ENCODE measurements around the gene DHCR24. TPM values are rescaled to one million over a fixed set of nuclear protein-coding genes. Genes with fewer than 3 reads are reported as not detected.

DHCR24 gene
- total and polyA plus RNA-seq, 2 of the 13 experiments (the other 11 are each of a cell fraction or from before 2014, with no cell fraction given), result 374 to 448 TPM

DNA sequence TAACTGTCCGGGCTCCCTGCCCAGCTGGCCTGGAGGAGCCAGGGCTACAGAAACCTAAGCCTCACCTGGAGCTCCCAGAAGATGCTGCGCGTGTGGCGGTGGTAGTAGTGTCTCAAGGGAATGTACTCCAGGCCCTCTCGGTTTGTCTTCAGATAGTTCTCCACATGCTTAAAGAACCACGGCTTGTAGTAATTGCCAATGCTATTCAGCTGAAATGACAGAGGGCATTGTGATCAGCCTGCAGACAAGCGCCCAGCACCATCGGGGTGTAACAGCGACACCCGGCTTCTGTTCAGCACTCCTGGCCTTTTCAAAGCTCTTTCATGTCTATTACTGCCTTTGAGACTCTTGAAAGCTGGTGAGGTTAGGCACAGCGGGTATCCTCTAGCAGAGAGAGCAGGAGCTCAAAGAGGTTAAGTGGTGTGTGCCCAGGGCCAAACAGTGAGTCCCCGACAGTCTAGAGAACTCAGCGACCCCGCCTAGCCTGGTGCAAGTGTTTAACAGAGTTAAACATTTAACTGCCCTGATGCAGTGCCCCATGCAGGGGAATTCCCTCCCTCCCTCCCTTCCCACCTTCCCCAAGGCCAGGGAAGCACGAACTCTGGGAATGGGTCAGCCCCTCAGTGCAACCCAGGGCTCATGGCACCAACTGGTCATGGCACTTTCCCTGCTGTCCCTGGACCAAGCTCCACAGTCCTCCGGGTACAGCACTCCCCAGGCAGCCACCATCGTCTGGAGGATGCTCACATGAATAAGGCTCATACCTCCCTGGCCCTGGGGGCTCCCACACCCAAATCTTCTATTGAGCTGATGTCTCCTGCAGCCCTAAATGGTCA lies 21.5 kb downstream of the DHCR24 start (continued):
- TF ChIP-seq ZBTB34 (CRISPR knock-in tag; IDR thresholded peaks at IDR 0.05) (peak; percentile 85; the same call in 1 of the 2 replicates), RAD21 (CRISPR knock-in tag; IDR thresholded peaks at IDR 0.05) (0 out of 2 replicates have a peak, but pooled peaks have one; percentile 14), ZBTB49 (CRISPR knock-in tag; IDR thresholded peaks at IDR 0.05; ENCODE audit: borderline replicate concordance) (no peak), ZNF781 (CRISPR knock-in tag; IDR thresholded peaks at IDR 0.05; ENCODE audit: borderline replicate concordance, not compliant biosample characterization) (no peak), GATAD1 (CRISPR knock-in tag; IDR thresholded peaks at IDR 0.05) (0 out of 2 replicates have a peak, but pooled peaks have one; percentile 30), ZNF446 (CRISPR knock-in tag; IDR thresholded peaks at IDR 0.05) (no peak), TCF7 (IDR thresholded peaks at IDR 0.05; ENCODE audit: low read depth) (0 out of 2 replicates have a peak, but pooled peaks have one; percentile 30), HNF4G (IDR thresholded peaks at IDR 0.05; ENCODE audit: borderline replicate concordance, low read depth, low read length) (peak; percentile 52; the same call in 1 of the 2 replicates), HNF4G (CRISPR knock-in tag; IDR thresholded peaks at IDR 0.05; ENCODE audit: borderline replicate concordance, low read depth) (peak; percentile 17; the same call in 1 of the 2 replicates), ZNF652 (CRISPR knock-in tag; IDR thresholded peaks at IDR 0.05; ENCODE audit: borderline replicate concordance, low read depth) (peak; percentile 69; the same call in 1 of the 2 replicates), RBM22 (optimal IDR thresholded peaks at IDR 0.05; ENCODE audit: low read length) (peak; percentile 91), RERE (CRISPR knock-in tag; IDR thresholded peaks at IDR 0.05; ENCODE audit: low read depth) (peak; percentile 66), MZF1 (CRISPR knock-in tag; IDR thresholded peaks at IDR 0.05; ENCODE audit: borderline replicate concordance) (no peak), ZNF598 (CRISPR knock-in tag; IDR thresholded peaks at IDR 0.05; ENCODE audit: borderline replicate concordance) (no peak), ZNF264 (CRISPR knock-in tag; IDR thresholded peaks at IDR 0.05) (no peak), HDAC2 (CRISPR knock-in tag; IDR thresholded peaks at IDR 0.05) (peak; percentile 81), KMT2A (CRISPR knock-in tag; IDR thresholded peaks at IDR 0.05) (no peak; the same call in 1 of the 2 replicates), KDM4B (CRISPR knock-in tag; IDR thresholded peaks at IDR 0.05) (no peak)

All from HepG2 (cell line).